ENCODE data around the gene CD3D.

- no peak for TF ChIP-seq CTCF (IDR thresholded peaks at IDR 0.05)
- no peak for TF ChIP-seq POLR2A (IDR thresholded peaks at IDR 0.05)
- TF ChIP-seq EP300 (IDR thresholded peaks at IDR 0.05) = no peak
Measured at GRCh38 chr11:118343981-118344515, 1.5 kb upstream of the CD3D start, which contains the start of gene CD3G.
